MM.1S (cell line): ENCODE data around the gene PPL.

Source experiments
- DNase-seq: peaks from one replicate; pipeline ENCODE4 v3.0.0-alpha.2; 2015
- H2AFZ ChIP-seq: fragments of 300-600 bp; sonication (generic); 2 replicates; pipeline ENCODE4 v1.6.0; 2016; ENCODE audit warnings: antibody characterized with exemption, low read length
- H3F3A ChIP-seq: fragments of 300-600 bp; sonication (generic); 2 replicates; pipeline ENCODE4 v1.6.1; 2016; ENCODE audit warnings: mild to moderate bottlenecking, antibody characterized with exemption, low read length, moderate library complexity, mixed read lengths; ENCODE audit not compliant: insufficient read depth
- H3K27ac ChIP-seq: fragments of 300-600 bp; sonication (generic); 2 replicates; pipeline ENCODE4 v1.5.1; 2016; ENCODE audit warnings: mild to moderate bottlenecking, low read length
- H3K27me3 ChIP-seq: fragments of 300-600 bp; sonication (generic); replicated peaks from 2 replicates; pipeline ENCODE4 v1.6.0; 2016; ENCODE audit warnings: low read length; ENCODE audit not compliant: insufficient read depth
- H3K36me3 ChIP-seq: fragments of 300-600 bp; sonication (generic); replicated peaks from 2 replicates; pipeline ENCODE4 v1.6.1; 2016; ENCODE audit warnings: mild to moderate bottlenecking, low read length, mixed read lengths; ENCODE audit not compliant: insufficient read depth
- H3K4me1 ChIP-seq: fragments of 300-600 bp; sonication (generic); 2 replicates; pipeline ENCODE4 v1.6.1; 2016; ENCODE audit warnings: low read length, mixed read lengths
- H3K4me2 ChIP-seq: fragments of 300-600 bp; sonication (generic); 2 replicates; pipeline ENCODE4 v1.6.0; 2016; ENCODE audit warnings: low read depth, low read length
- H3K4me3 ChIP-seq: fragments of 300-600 bp; sonication (generic); 2 replicates; pipeline ENCODE4 v1.5.1; 2016; ENCODE audit warnings: low read length, mixed read lengths
- H3K79me2 ChIP-seq: fragments of 300-600 bp; sonication (generic); 2 replicates; pipeline ENCODE4 v1.6.1; 2016; ENCODE audit warnings: mixed run types, low read length, mixed read lengths
- H3K9ac ChIP-seq: fragments of 300-600 bp; sonication (generic); 2 replicates; pipeline ENCODE4 v1.6.1; 2016; ENCODE audit warnings: low read length, mixed read lengths
- H3K9me2 ChIP-seq: fragments of 300-600 bp; sonication (generic); replicated peaks from 2 replicates; pipeline ENCODE4 v1.6.1; 2016; ENCODE audit warnings: mild to moderate bottlenecking, low read length, mixed read lengths; ENCODE audit not compliant: insufficient read depth
- H3K9me3 ChIP-seq: fragments of 300-600 bp; sonication (generic); replicated peaks from 2 replicates; pipeline ENCODE4 v1.6.1; 2016; ENCODE audit warnings: mild to moderate bottlenecking, low read length, mixed read lengths; ENCODE audit not compliant: insufficient read depth
- H4K20me1 ChIP-seq: fragments of 300-600 bp; sonication (generic); 2 replicates; pipeline ENCODE4 v1.6.1; 2016; ENCODE audit warnings: mild to moderate bottlenecking, low read length, moderate library complexity, mixed read lengths; ENCODE audit not compliant: insufficient read depth
- CTCF ChIP-seq: fragments of 300-600 bp; sonication (generic); IDR thresholded peaks from 2 replicates; pipeline ENCODE4 v1.5.1; 2016; ENCODE audit warnings: antibody characterized with exemption, low read length, mixed read lengths
- EZH2 ChIP-seq: fragments of 300-600 bp; sonication (generic); optimal IDR thresholded peaks from 2 replicates; pipeline ENCODE3; 2017; ENCODE audit warnings: low read depth, mild to moderate bottlenecking, antibody characterized with exemption, low read length, mixed read lengths
- EZH2phosphoT487 ChIP-seq: fragments of 300-600 bp; sonication (generic); IDR thresholded peaks from 2 replicates; pipeline ENCODE4 v1.6.1; 2018; ENCODE audit warnings: antibody characterized with exemption, low read length

PPL gene

GRCh38 chr16:4936991-4937781, at the start of gene PPL:
TSS of gene PPL (minus strand) at chr16:4937148. CDS start at chr16:4937045, 103 bp downstream.
- DNase-seq = peak; percentile 74
- Histone ChIP-seq H3K4me2 (peak within 1 kb of the TSS; percentile 93), H3F3A (no peaks in the 10 kb centered on the region; the same call in none of the 2 replicates), H3K36me3 (no peaks in the 10 kb centered on the region), H3K79me2 (no peaks in the 10 kb centered on the region), H3K27ac (no peak within 1 kb of the TSS), H3K4me3 (peak within 1 kb of the TSS; percentile 60), H3K9me3 (no peaks in the 10 kb centered on the region), H3K27me3 (peaks cover 45% of the 10 kb centered on the region), H2AFZ (peak within 1 kb of the TSS; percentile 72), H3K9ac (no peak within 1 kb of the TSS), H4K20me1 (no peaks in the 10 kb centered on the region), H3K4me1 (peaks cover 15% of the 10 kb centered on the region), H3K9me2 (no peaks in the 10 kb centered on the region)
- TF ChIP-seq EZH2 = no peak
- no peak for TF ChIP-seq EZH2phosphoT487

- no peak overlapping the region for H3K4me2 ChIP-seq
- no peaks in the 10 kb centered on the region for H3K79me2 ChIP-seq
- H2AFZ ChIP-seq = no peak overlapping the region
- no peaks in the 10 kb centered on the region for H3K36me3 ChIP-seq
- no peaks in the 10 kb centered on the region for H3F3A ChIP-seq
- H3K9me3 ChIP-seq = no peaks in the 10 kb centered on the region
- no peak for DNase-seq
- no peaks in the 10 kb centered on the region for H4K20me1 ChIP-seq
- H3K27me3 ChIP-seq = peaks cover 76% of the 10 kb centered on the region
- no peak overlapping the region for H3K4me3 ChIP-seq
- H3K4me1 ChIP-seq = no peaks in the 10 kb centered on the region
- H3K9me2 ChIP-seq = no peaks in the 10 kb centered on the region
- no peak overlapping the region for H3K9ac ChIP-seq
- TF ChIP-seq EZH2 = no peak
- TF ChIP-seq EZH2phosphoT487 = no peak
- TF ChIP-seq CTCF = no peak
- no peak overlapping the region for H3K27ac ChIP-seq
Observed at GRCh38 chr16:4984174-4984990, 47.4 kb upstream of the PPL start.

- Histone ChIP-seq H3K36me3 (no peaks in the 10 kb centered on the region), H3K27ac (no peak overlapping the region), H3K9me2 (no peaks in the 10 kb centered on the region), H3K9me3 (no peaks in the 10 kb centered on the region), H3K4me2 (no peak overlapping the region), H3K27me3 (peaks cover 67% of the 10 kb centered on the region), H4K20me1 (no peaks in the 10 kb centered on the region), H3F3A (no peaks in the 10 kb centered on the region), H3K9ac (no peak overlapping the region), H3K4me3 (no peak overlapping the region), H3K4me1 (no peaks in the 10 kb centered on the region), H3K79me2 (no peaks in the 10 kb centered on the region), H2AFZ (no peak overlapping the region)
- no peak for TF ChIP-seq EZH2phosphoT487
- TF ChIP-seq EZH2 = no peak
- TF ChIP-seq CTCF = no peak
- DNase-seq = no peak
Observed at GRCh38 chr16:4982056-4982867, 45.3 kb upstream of the PPL start.
